ENCODE data around the gene NLRP6.
"Not testable (repeated sequence)": the region's sequence is repeated elsewhere in the genome, so short reads cannot be mapped to it uniquely, and the experiment has no call there.

- not testable (repeated sequence) for TF ChIP-seq EZH2 (IDR thresholded peaks at IDR 0.05; ENCODE audit: insufficient read depth, poor library complexity, severe bottlenecking); EZH2phosphoT487 (IDR thresholded peaks at IDR 0.05; ENCODE audit: insufficient read depth, low read depth)
Observed at GRCh38 chr11:286977-287820, 9.0 kb downstream of the NLRP6 start.

All from GM23248 (cell line).